ENCODE measurements around the gene MAEA.

MAEA gene

GRCh38 chr4:1380368-1381151 lies 90.9 kb downstream of the MAEA start:
- no peak overlapping the region for H3K27ac ChIP-seq (replicated peaks; ENCODE audit: low read length)
- no peak overlapping the region for H2BK15ac ChIP-seq (ENCODE audit: low read length)
- peak overlapping the region; percentile 46 for H2AK5ac ChIP-seq (ENCODE audit: low read depth, low read length)
- H3K4ac ChIP-seq (ENCODE audit: low read length): no peak overlapping the region
- H2BK5ac ChIP-seq (ENCODE audit: low read length): no peak overlapping the region
- H3K27me3 ChIP-seq (ENCODE audit: control insufficient read depth in 3 of 3, insufficient read depth in 3 of 3, low read depth in 1 of 3, low read length in 3 of 3): no peaks in the 10 kb centered on the region
- no peak overlapping the region for H2BK120ac ChIP-seq (ENCODE audit: low read depth, low read length)
- no peaks in the 10 kb centered on the region for H3K9me3 ChIP-seq (replicated peaks in 1 of 2; ENCODE audit: control insufficient read depth in 2 of 2, insufficient read depth in 1 of 2, low read depth in 1 of 2, low read length in 2 of 2)
- H3K36me3 ChIP-seq (replicated peaks in 1 of 2; ENCODE audit: control insufficient read depth in 2 of 2, insufficient read depth in 2 of 2, low read length in 2 of 2): peaks cover 0 to 11% of the 10 kb centered on the region in 2 donors
- H4K8ac ChIP-seq (ENCODE audit: low read depth, low read length): no peak overlapping the region
- H3K14ac ChIP-seq (ENCODE audit: low read length): peak overlapping the region; percentile 56
- no peak overlapping the region for H4K91ac ChIP-seq (ENCODE audit: low read depth, low read length, poor library complexity)
- peak overlapping the region; percentile 48 for H3K18ac ChIP-seq (ENCODE audit: low read length)
- no peak overlapping the region for H3K9ac ChIP-seq (ENCODE audit: low read depth, low read length, poor library complexity)
- no peak overlapping the region for H3K4me3 ChIP-seq (ENCODE audit: low read length in 2 of 2)
- peaks cover 0 to 7% of the 10 kb centered on the region in 2 donors for H3K4me1 ChIP-seq (ENCODE audit: control insufficient read depth in 2 of 2, insufficient read depth in 1 of 2, low read depth in 1 of 2, low read length in 2 of 2)
- H2BK12ac ChIP-seq (ENCODE audit: low read length): peak overlapping the region; percentile 58
- H2AFZ ChIP-seq (ENCODE audit: low read length): no peak overlapping the region
- peak overlapping the region; percentile 80 for H3K23ac ChIP-seq (ENCODE audit: low read depth, low read length, poor library complexity)
- H3K4me2 ChIP-seq (ENCODE audit: insufficient read depth, low read length, poor library complexity, severe bottlenecking): no peak overlapping the region
- WGBS, 2 donors (ENCODE audit: extremely low coverage in 2 of 2, insufficient read length in 2 of 2, insufficient replicate concordance in 1 of 2): no CpG with 5 or more reads among the region's 36 CpGs
- no peaks in the 10 kb centered on the region for H3K79me1 ChIP-seq (ENCODE audit: low read depth, low read length)
- no peak for DNase-seq (ENCODE audit: low spot score)

- Histone ChIP-seq H3K4ac (ENCODE audit: low read length) (no peak overlapping the region), H2AK5ac (ENCODE audit: low read depth, low read length) (peak overlapping the region; percentile 53), H4K8ac (ENCODE audit: low read depth, low read length) (no peak overlapping the region), H2AFZ (ENCODE audit: low read length) (no peak overlapping the region), H2BK15ac (ENCODE audit: low read length) (peak overlapping the region; percentile 67), H3K79me1 (ENCODE audit: low read depth, low read length) (no peaks in the 10 kb centered on the region), H3K4me2 (ENCODE audit: insufficient read depth, low read length, poor library complexity, severe bottlenecking) (no peak overlapping the region), H3K27me3 (ENCODE audit: control insufficient read depth in 3 of 3, insufficient read depth in 3 of 3, low read depth in 1 of 3, low read length in 3 of 3) (no peaks in the 10 kb centered on the region), H3K9ac (ENCODE audit: low read depth, low read length, poor library complexity) (peak overlapping the region; percentile 70), H3K18ac (ENCODE audit: low read length) (peak overlapping the region; percentile 87), H3K14ac (ENCODE audit: low read length) (no peak overlapping the region), H3K23ac (ENCODE audit: low read depth, low read length, poor library complexity) (no peak overlapping the region), H2BK120ac (ENCODE audit: low read depth, low read length) (no peak overlapping the region), H4K91ac (ENCODE audit: low read depth, low read length, poor library complexity) (no peak overlapping the region), H3K4me3 (ENCODE audit: low read length in 2 of 2) (no peak overlapping the region), H3K4me1 (ENCODE audit: control insufficient read depth in 2 of 2, insufficient read depth in 1 of 2, low read depth in 1 of 2, low read length in 2 of 2) (peaks cover 0 to 7% of the 10 kb centered on the region in 2 donors), H3K27ac (replicated peaks; ENCODE audit: low read length) (no peak overlapping the region), H3K36me3 (replicated peaks in 1 of 2; ENCODE audit: control insufficient read depth in 2 of 2, insufficient read depth in 2 of 2, low read length in 2 of 2) (peaks cover under 1 to 13% of the 10 kb centered on the region in 2 donors), H3K9me3 (replicated peaks in 1 of 2; ENCODE audit: control insufficient read depth in 2 of 2, insufficient read depth in 1 of 2, low read depth in 1 of 2, low read length in 2 of 2) (no peaks in the 10 kb centered on the region), H2BK5ac (ENCODE audit: low read length) (no peak overlapping the region), H2BK12ac (ENCODE audit: low read length) (no peak overlapping the region)
- no CpG with 5 or more reads among the region's 12 CpGs for WGBS, 2 donors (ENCODE audit: extremely low coverage in 2 of 2, insufficient read length in 2 of 2, insufficient replicate concordance in 1 of 2)
- no peak for DNase-seq (ENCODE audit: low spot score)
Measured at GRCh38 chr4:1381181-1381621, 91.5 kb downstream of the MAEA start.

- Histone ChIP-seq H3K27me3 (ENCODE audit: control insufficient read depth in 3 of 3, insufficient read depth in 3 of 3, low read depth in 1 of 3, low read length in 3 of 3) (no peaks in the 10 kb centered on the region), H3K18ac (ENCODE audit: low read length) (peak overlapping the region; percentile 59), H4K8ac (ENCODE audit: low read depth, low read length) (no peak overlapping the region), H2BK12ac (ENCODE audit: low read length) (no peak overlapping the region), H3K36me3 (replicated peaks in 1 of 2; ENCODE audit: control insufficient read depth in 2 of 2, insufficient read depth in 2 of 2, low read length in 2 of 2) (peaks cover 2 to 20% of the 10 kb centered on the region in 2 donors), H2BK5ac (ENCODE audit: low read length) (no peak overlapping the region), H4K91ac (ENCODE audit: low read depth, low read length, poor library complexity) (no peak overlapping the region), H3K79me1 (ENCODE audit: low read depth, low read length) (no peaks in the 10 kb centered on the region), H3K9me3 (replicated peaks in 1 of 2; ENCODE audit: control insufficient read depth in 2 of 2, insufficient read depth in 1 of 2, low read depth in 1 of 2, low read length in 2 of 2) (no peaks in the 10 kb centered on the region), H3K23ac (ENCODE audit: low read depth, low read length, poor library complexity) (no peak overlapping the region), H2BK15ac (ENCODE audit: low read length) (no peak overlapping the region), H2AFZ (ENCODE audit: low read length) (no peak overlapping the region), H3K4ac (ENCODE audit: low read length) (no peak overlapping the region), H3K9ac (ENCODE audit: low read depth, low read length, poor library complexity) (no peak overlapping the region), H2BK120ac (ENCODE audit: low read depth, low read length) (no peak overlapping the region), H3K27ac (replicated peaks; ENCODE audit: low read length) (peak overlapping the region; percentile 60), H3K14ac (ENCODE audit: low read length) (no peak overlapping the region), H3K4me2 (ENCODE audit: insufficient read depth, low read length, poor library complexity, severe bottlenecking) (no peak overlapping the region), H2AK5ac (ENCODE audit: low read depth, low read length) (peak overlapping the region; percentile 8), H3K4me3 (ENCODE audit: low read length in 2 of 2) (no peak overlapping the region), H3K4me1 (ENCODE audit: control insufficient read depth in 2 of 2, insufficient read depth in 1 of 2, low read depth in 1 of 2, low read length in 2 of 2) (peaks cover 0 to 7% of the 10 kb centered on the region in 2 donors)
- no CpG with 5 or more reads among the region's 24 CpGs for WGBS, 2 donors (ENCODE audit: extremely low coverage in 2 of 2, insufficient read length in 2 of 2, insufficient replicate concordance in 1 of 2)
- no peak for DNase-seq (ENCODE audit: low spot score)
Measured at GRCh38 chr4:1381944-1382541, 92.4 kb downstream of the MAEA start.
